Activated CD8-positive, alpha-beta memory T cell treated with anti-CD3 and anti-CD28 coated beads for 4 hours (primary cell): ENCODE results near the gene CCDC136.

Source experiments
- DNase-seq, 2 donors: peaks; one replicate each; pipeline ENCODE4 v3.0.0-alpha.2; 2020; ENCODE audit warnings: low read depth in 2 of 2

Gene CCDC136

GRCh38 chr7:128805225-128805624 is 13.5 kb downstream of the CCDC136 start:
- DNase-seq, result no peak

- no peak for DNase-seq
These were observed 15.4 kb downstream of the CCDC136 start for GRCh38 chr7:128807191-128807590.

GRCh38 chr7:128809363-128809762 is 17.6 kb downstream of the CCDC136 start:
- no peak for DNase-seq

- DNase-seq, result no peak
These were observed 18.7 kb downstream of the CCDC136 start for GRCh38 chr7:128810473-128810872.

- DNase-seq, result no peak
These were observed 19.2 kb downstream of the CCDC136 start for GRCh38 chr7:128810997-128811396.

GRCh38 chr7:128811631-128812430 is 20.1 kb downstream of the CCDC136 start:
- no peak for DNase-seq

GRCh38 chr7:128812514-128813168 is 20.9 kb downstream of the CCDC136 start:
- no peak for DNase-seq

- DNase-seq, result no peak
These were observed 22.7 kb downstream of the CCDC136 start for GRCh38 chr7:128814499-128814898.

- DNase-seq, result no peak
These were observed 23.6 kb downstream of the CCDC136 start for GRCh38 chr7:128815289-128815942.

- DNase-seq, result no peak
These were observed 26.9 kb downstream of the CCDC136 start for GRCh38 chr7:128818694-128819093.

- no peak for DNase-seq
These were observed 30.0 kb downstream of the CCDC136 start for GRCh38 chr7:128821724-128822123.

- DNase-seq, result no peak
These were observed 34.7 kb downstream of the CCDC136 start for GRCh38 chr7:128826512-128826911.

- DNase-seq, result no peak
These were observed 35.1 kb downstream of the CCDC136 start for GRCh38 chr7:128826916-128827247.

- DNase-seq, result no peak
These were observed 35.6 kb downstream of the CCDC136 start for GRCh38 chr7:128827248-128827958.

GRCh38 chr7:128827971-128828711 is 36.4 kb downstream of the CCDC136 start:
- DNase-seq, result no peak

- DNase-seq, result no peak
These were observed 37.8 kb downstream of the CCDC136 start for GRCh38 chr7:128829391-128830166.

GRCh38 chr7:128830231-128831177 is 38.7 kb downstream of the CCDC136 start, which contains the start of gene FLNC:
FLNC (plus strand) TSS chr7:128830406; CDS start chr7:128830638, 232 bp downstream.
- DNase-seq, result no peak

GRCh38 chr7:128831178-128831993 is 39.6 kb downstream of the CCDC136 start:
- DNase-seq, result no peak
